Fibroblast of lung (primary cell): ENCODE data around the gene SMCHD1. TPM values are rescaled to one million over a fixed set of nuclear protein-coding genes. Genes with fewer than 3 reads are reported as not detected.

ENCODE experiments used
- DNase-seq, 2 donors: peaks; one replicate each; pipeline versions ENCODE4 v3.0.0 to v3.0.0-alpha.2; 2010; ENCODE audit warnings: low read depth in 2 of 2
- H2AFZ ChIP-seq: 2 replicates; pipeline ENCODE4 v1.5.1; 2012; ENCODE audit warnings: low read length, control low read depth, inconsistent platforms
- H3K27ac ChIP-seq: 2 replicates; pipeline ENCODE4 v1.5.1; 2011; ENCODE audit warnings: low read length, control low read depth; ENCODE audit not compliant: insufficient read depth
- H3K27me3 ChIP-seq: 2 replicates; pipeline ENCODE4 v1.5.1; 2011; ENCODE audit warnings: mild to moderate bottlenecking, low read length; ENCODE audit not compliant: control insufficient read depth, insufficient read depth
- H3K36me3 ChIP-seq: 2 replicates; pipeline ENCODE4 v1.5.1; 2011; ENCODE audit warnings: low read length; ENCODE audit not compliant: control insufficient read depth, insufficient read depth
- H3K4me1 ChIP-seq: 2 replicates; pipeline ENCODE4 v1.5.1; 2011; ENCODE audit warnings: low read length; ENCODE audit not compliant: control insufficient read depth, insufficient read depth; ENCODE audit errors: extremely low read depth
- H3K4me2 ChIP-seq: 2 replicates; pipeline ENCODE4 v1.5.1; 2011; ENCODE audit warnings: low read length, control low read depth; ENCODE audit not compliant: insufficient read depth; ENCODE audit errors: extremely low read depth
- H3K4me3 ChIP-seq, 4 experiments: fragments of 200-600 bp in 1 of 4; sonication (generic) in 1 of 4; replicated peaks in 1 of 4; 2 replicates each; pipeline ENCODE4 v1.5.1; 2011 to 2016; ENCODE audit warnings: low read length in 4 of 4, low read depth in 3 of 4, mild to moderate bottlenecking in 3 of 4, control low read depth in 2 of 4, inconsistent platforms in 1 of 4, mixed read lengths in 1 of 4; ENCODE audit not compliant: insufficient read depth in 1 of 4; ENCODE audit errors: control extremely low read depth in 1 of 4
- H3K79me2 ChIP-seq: 2 replicates; pipeline ENCODE4 v1.5.1; 2012; ENCODE audit warnings: mild to moderate bottlenecking, low read length, inconsistent platforms; ENCODE audit not compliant: control insufficient read depth, insufficient read depth
- H3K9ac ChIP-seq: 2 replicates; pipeline ENCODE4 v1.5.1; 2011; ENCODE audit warnings: mild to moderate bottlenecking, low read length, control low read depth; ENCODE audit not compliant: insufficient read depth
- H3K9me3 ChIP-seq: 2 replicates; pipeline ENCODE4 v1.5.1; 2012; ENCODE audit warnings: low read depth, low read length; ENCODE audit not compliant: control insufficient read depth, insufficient read depth
- H4K20me1 ChIP-seq: 2 replicates; pipeline ENCODE4 v1.5.1; 2011; ENCODE audit warnings: low read length; ENCODE audit not compliant: control insufficient read depth, insufficient read depth; ENCODE audit errors: extremely low read depth
- EZH2 ChIP-seq: IDR thresholded peaks from 2 replicates; pipeline ENCODE4 v1.5.1; 2012; ENCODE audit warnings: low read length, control low read depth, mild to moderate bottlenecking; ENCODE audit errors: missing control alignments
- polyA plus RNA-seq, 2 donors: library from polyadenylated mRNA; depleted of rRNA in 1 of 2; stranded (reverse) in 1 of 2; unstranded in 1 of 2; fragments of >200 nt; gene quantifications; 2 replicates each; pipeline ENCODE4 v1.2.1, GENCODE V29; 2011 to 2012; ENCODE audit warnings: missing spikeins in 1 of 2
- total RNA-seq: library from RNA; depleted of rRNA; stranded (reverse); fragments of >200 nt; gene quantifications from 2 replicates; pipeline ENCODE4 v1.2.1, GENCODE V29; 2014
- TF ChIP-seq, protein P1 (sequence below), 2 donors: IDR thresholded peaks in 1 of 2; conservative IDR thresholded peaks in 1 of 2; 1 replicate in 1 of 2; 2 replicates in 1 of 2; pipeline ENCODE4 v1.5.1; 2011 to 2012; ENCODE audit warnings: low read length in 2 of 2, control low read depth in 1 of 2, inconsistent platforms in 1 of 2, low read depth in 1 of 2, mild to moderate bottlenecking in 1 of 2

SMCHD1 gene
- total and polyA plus RNA-seq, 2 donors (not counting 1 experiment from before 2014, with no cell fraction given): 19.6 to 96.1 TPM

GRCh38 chr18:2680216-2680792, 24.8 kb downstream of the SMCHD1 start:
- DNase-seq: no peak

GRCh38 chr18:2681993-2682603, 26.6 kb downstream of the SMCHD1 start:
- no peaks in the 10 kb centered on the region for H3K36me3 ChIP-seq
- H3K9me3 ChIP-seq: no peaks in the 10 kb centered on the region
- TF ChIP-seq, protein P1, sequence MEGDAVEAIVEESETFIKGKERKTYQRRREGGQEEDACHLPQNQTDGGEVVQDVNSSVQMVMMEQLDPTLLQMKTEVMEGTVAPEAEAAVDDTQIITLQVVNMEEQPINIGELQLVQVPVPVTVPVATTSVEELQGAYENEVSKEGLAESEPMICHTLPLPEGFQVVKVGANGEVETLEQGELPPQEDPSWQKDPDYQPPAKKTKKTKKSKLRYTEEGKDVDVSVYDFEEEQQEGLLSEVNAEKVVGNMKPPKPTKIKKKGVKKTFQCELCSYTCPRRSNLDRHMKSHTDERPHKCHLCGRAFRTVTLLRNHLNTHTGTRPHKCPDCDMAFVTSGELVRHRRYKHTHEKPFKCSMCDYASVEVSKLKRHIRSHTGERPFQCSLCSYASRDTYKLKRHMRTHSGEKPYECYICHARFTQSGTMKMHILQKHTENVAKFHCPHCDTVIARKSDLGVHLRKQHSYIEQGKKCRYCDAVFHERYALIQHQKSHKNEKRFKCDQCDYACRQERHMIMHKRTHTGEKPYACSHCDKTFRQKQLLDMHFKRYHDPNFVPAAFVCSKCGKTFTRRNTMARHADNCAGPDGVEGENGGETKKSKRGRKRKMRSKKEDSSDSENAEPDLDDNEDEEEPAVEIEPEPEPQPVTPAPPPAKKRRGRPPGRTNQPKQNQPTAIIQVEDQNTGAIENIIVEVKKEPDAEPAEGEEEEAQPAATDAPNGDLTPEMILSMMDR (conservative IDR thresholded peaks at IDR 0.05 in 1 of 2, IDR thresholded peaks at IDR 0.05 in 1 of 2; ENCODE audit: low read depth in 1 of 2, low read length in 2 of 2): no peak
- TF ChIP-seq EZH2: no peak
- no peaks in the 10 kb centered on the region for H4K20me1 ChIP-seq
- no peak for DNase-seq
- no peak overlapping the region for H3K4me2 ChIP-seq
- H3K4me3 ChIP-seq: no peak overlapping the region
- no peak overlapping the region for H3K27ac ChIP-seq
- H3K9ac ChIP-seq: no peak overlapping the region
- peaks cover 29% of the 10 kb centered on the region for H3K79me2 ChIP-seq
- H2AFZ ChIP-seq: no peak overlapping the region
- no peaks in the 10 kb centered on the region for H3K27me3 ChIP-seq
- no peaks in the 10 kb centered on the region for H3K4me1 ChIP-seq

More at GRCh38 chr18:2680216-2680792, 24.8 kb downstream of the SMCHD1 start:
- Histone ChIP-seq H3K27ac (no peak overlapping the region), H3K27me3 (no peaks in the 10 kb centered on the region), H3K4me3 (no peak overlapping the region), H2AFZ (no peak overlapping the region), H3K36me3 (peaks cover 2% of the 10 kb centered on the region), H3K9me3 (no peaks in the 10 kb centered on the region), H3K4me1 (no peaks in the 10 kb centered on the region), H3K4me2 (no peak overlapping the region), H3K9ac (no peak overlapping the region), H3K79me2 (peaks cover 19% of the 10 kb centered on the region), H4K20me1 (no peaks in the 10 kb centered on the region)
- TF ChIP-seq, protein P1 (conservative IDR thresholded peaks at IDR 0.05 in 1 of 2, IDR thresholded peaks at IDR 0.05 in 1 of 2; ENCODE audit: low read depth in 1 of 2, low read length in 2 of 2): no peak
- TF ChIP-seq EZH2: no peak

DNA sequence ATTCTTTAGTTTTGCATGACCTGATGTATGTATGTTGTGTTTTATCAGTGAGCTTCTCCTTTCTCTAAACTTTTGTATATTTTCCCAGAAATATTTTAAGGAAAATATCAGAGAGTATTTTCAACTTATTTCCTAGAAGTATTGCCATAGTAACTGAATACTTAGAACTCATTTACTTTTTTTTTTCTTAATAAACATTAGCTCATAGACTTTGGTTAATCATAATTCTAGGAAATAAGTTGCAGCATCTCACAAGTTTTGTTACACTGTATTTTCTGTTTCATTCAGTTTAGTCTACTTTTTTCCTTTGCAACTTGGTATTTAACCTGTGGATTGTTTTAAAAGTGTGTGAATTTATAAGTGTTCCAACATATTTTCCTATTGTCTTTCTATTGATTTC, 27.5 kb downstream of the SMCHD1 start:
- Histone ChIP-seq H3K36me3 (no peaks in the 10 kb centered on the region), H3K9me3 (no peaks in the 10 kb centered on the region), H3K4me1 (no peaks in the 10 kb centered on the region), H3K27ac (no peak overlapping the region), H4K20me1 (no peaks in the 10 kb centered on the region), H3K79me2 (peaks cover 33% of the 10 kb centered on the region), H3K4me3 (no peak overlapping the region), H2AFZ (no peak overlapping the region), H3K9ac (no peak overlapping the region), H3K27me3 (no peaks in the 10 kb centered on the region), H3K4me2 (no peak overlapping the region)
- TF ChIP-seq EZH2: no peak
- TF ChIP-seq, protein P1 (conservative IDR thresholded peaks at IDR 0.05 in 1 of 2, IDR thresholded peaks at IDR 0.05 in 1 of 2; ENCODE audit: low read depth in 1 of 2, low read length in 2 of 2): no peak
- DNase-seq: no peak
